ENCODE results near the gene ZNF581.

- TF ChIP-seq CTCF (IDR thresholded peaks at IDR 0.05; ENCODE audit: insufficient read depth, low read depth, low read length) (no peak), EZH2 (IDR thresholded peaks at IDR 0.05; ENCODE audit: insufficient read depth, low read length) (no peak)
Observed at GRCh38 chr19:55637534-55637933, 5.9 kb upstream of the ZNF581 start.
